GM19023 (cell line): Measurements from ENCODE around the gene SARDH.

Experiments
- ATAC-seq: cut with Tn5 transposase; IDR thresholded peaks from one replicate; pipeline ENCODE4 v1.9.1; 2021; ENCODE audit warnings: mild to moderate bottlenecking, moderate library complexity; ENCODE audit not compliant: unreplicated experiment

The SARDH gene

GRCh38 chr9:133737774-133738639 is at the start of gene SARDH:
SARDH (minus strand) TSS chr9:133738352; CDS start chr9:133734173, 4,179 bp downstream.
- ATAC-seq: no peak

GRCh38 chr9:133787754-133788025 is 49.5 kb upstream of the SARDH start:
- peak; percentile 54 for ATAC-seq

- ATAC-seq: no peak
These were observed 49.0 kb upstream of the SARDH start for GRCh38 chr9:133786907-133787753.

GRCh38 chr9:133786371-133786753 is 48.2 kb upstream of the SARDH start:
- ATAC-seq: no peak

- no peak for ATAC-seq
These were observed 47.7 kb upstream of the SARDH start for GRCh38 chr9:133785753-133786370.

- no peak for ATAC-seq
These were observed 46.8 kb upstream of the SARDH start for GRCh38 chr9:133784731-133785561.

- no peak for ATAC-seq
These were observed 45.2 kb upstream of the SARDH start for GRCh38 chr9:133783331-133783731.

GRCh38 chr9:133782157-133783130 is 44.3 kb upstream of the SARDH start:
- no peak for ATAC-seq

- ATAC-seq: no peak
These were observed 43.6 kb upstream of the SARDH start for GRCh38 chr9:133781828-133782135.

- no peak for ATAC-seq
These were observed 43.0 kb upstream of the SARDH start for GRCh38 chr9:133780962-133781827.

- ATAC-seq: no peak
These were observed 42.3 kb upstream of the SARDH start for GRCh38 chr9:133780404-133780945.

- ATAC-seq: no peak
These were observed 41.6 kb upstream of the SARDH start for GRCh38 chr9:133779516-133780403.

- ATAC-seq: no peak
These were observed 40.9 kb upstream of the SARDH start for GRCh38 chr9:133779081-133779480.

GRCh38 chr9:133778336-133779013 is 40.3 kb upstream of the SARDH start:
- no peak for ATAC-seq

- ATAC-seq: no peak
These were observed 39.7 kb upstream of the SARDH start for GRCh38 chr9:133777871-133778270.

GRCh38 chr9:133777068-133777791 is 39.1 kb upstream of the SARDH start:
- no peak for ATAC-seq
